HL-60 (cell line): ENCODE results near the gene MOXD1.

Experiments used
- CTCF ChIP-seq: IDR thresholded peaks from one replicate; pipeline ENCODE4 v1.5.1; 2011; ENCODE audit warnings: low read length, control low read depth, inconsistent platforms; ENCODE audit not compliant: insufficient read depth
- GABPA ChIP-seq: IDR thresholded peaks from 2 replicates; pipeline ENCODE4 v1.6.1; 2012; ENCODE audit warnings: low read depth
- POLR2AphosphoS5 ChIP-seq: IDR thresholded peaks from 2 replicates; pipeline ENCODE4 v1.6.1; 2012; ENCODE audit warnings: low read depth
- REST ChIP-seq: IDR thresholded peaks from 2 replicates; pipeline ENCODE4 v1.6.1; 2012; ENCODE audit warnings: low read depth; ENCODE audit not compliant: insufficient replicate concordance

DNA sequence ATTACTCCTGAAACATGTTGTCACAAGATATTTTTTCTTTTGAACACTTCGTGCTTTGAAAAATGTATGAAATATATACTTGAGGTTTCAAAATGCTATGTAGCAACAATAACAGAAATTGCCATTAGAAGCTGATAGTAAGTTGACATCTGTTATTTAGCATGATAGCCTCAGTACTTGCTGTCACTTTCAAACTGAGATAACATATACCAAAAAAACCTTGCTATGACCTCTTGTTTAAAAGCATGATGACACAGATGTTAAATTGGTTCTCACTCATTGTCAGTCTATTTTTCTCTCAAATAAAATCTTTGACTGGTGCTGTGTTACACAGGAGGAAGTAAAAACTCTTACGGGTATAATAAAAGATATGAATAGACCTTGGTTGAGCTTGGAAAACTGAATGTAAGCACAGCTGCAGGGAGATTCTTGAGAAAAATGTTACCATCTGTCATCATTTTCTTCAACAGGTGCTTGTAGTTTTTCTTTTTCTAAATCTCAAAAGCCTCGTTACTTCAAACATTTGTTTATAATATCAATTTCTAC, 18.6 kb downstream of the MOXD1 start:
- no peak for TF ChIP-seq CTCF
- no peak for TF ChIP-seq REST
- TF ChIP-seq POLR2AphosphoS5 = no peak
- no peak for TF ChIP-seq GABPA
